ENCODE results near the gene KCNK15.

DNA sequence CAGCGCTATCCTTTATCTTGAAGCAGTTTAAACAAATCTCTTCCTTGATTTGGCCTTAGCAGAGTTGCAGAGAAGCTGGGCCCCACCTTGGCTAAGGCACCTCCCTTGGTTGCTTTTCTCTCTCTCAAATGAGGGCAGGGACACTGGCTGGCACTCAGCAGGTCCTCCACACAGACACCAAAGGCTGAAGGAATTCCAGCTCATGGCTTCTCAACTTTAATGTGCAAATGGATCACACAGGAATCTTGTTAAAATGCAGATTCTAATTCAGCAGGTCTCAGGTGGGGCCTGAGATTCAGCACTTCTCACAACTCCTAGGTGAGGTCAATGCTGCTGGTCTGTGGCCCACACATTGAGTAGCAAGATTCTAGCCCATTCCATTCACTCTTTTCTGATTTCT is 39.0 kb downstream of the KCNK15 start:
- no peak for TF ChIP-seq POLR2A (IDR thresholded peaks at IDR 0.05)
- TF ChIP-seq, protein P1, sequence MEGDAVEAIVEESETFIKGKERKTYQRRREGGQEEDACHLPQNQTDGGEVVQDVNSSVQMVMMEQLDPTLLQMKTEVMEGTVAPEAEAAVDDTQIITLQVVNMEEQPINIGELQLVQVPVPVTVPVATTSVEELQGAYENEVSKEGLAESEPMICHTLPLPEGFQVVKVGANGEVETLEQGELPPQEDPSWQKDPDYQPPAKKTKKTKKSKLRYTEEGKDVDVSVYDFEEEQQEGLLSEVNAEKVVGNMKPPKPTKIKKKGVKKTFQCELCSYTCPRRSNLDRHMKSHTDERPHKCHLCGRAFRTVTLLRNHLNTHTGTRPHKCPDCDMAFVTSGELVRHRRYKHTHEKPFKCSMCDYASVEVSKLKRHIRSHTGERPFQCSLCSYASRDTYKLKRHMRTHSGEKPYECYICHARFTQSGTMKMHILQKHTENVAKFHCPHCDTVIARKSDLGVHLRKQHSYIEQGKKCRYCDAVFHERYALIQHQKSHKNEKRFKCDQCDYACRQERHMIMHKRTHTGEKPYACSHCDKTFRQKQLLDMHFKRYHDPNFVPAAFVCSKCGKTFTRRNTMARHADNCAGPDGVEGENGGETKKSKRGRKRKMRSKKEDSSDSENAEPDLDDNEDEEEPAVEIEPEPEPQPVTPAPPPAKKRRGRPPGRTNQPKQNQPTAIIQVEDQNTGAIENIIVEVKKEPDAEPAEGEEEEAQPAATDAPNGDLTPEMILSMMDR (IDR thresholded peaks at IDR 0.05): no peak
